GM18520 (cell line): ENCODE data around the gene SCRN2.

ENCODE experiments used
- ATAC-seq: cut with Tn5 transposase; IDR thresholded peaks from one replicate; pipeline ENCODE4 v1.9.1; 2021; ENCODE audit not compliant: unreplicated experiment

SCRN2 gene

DNA sequence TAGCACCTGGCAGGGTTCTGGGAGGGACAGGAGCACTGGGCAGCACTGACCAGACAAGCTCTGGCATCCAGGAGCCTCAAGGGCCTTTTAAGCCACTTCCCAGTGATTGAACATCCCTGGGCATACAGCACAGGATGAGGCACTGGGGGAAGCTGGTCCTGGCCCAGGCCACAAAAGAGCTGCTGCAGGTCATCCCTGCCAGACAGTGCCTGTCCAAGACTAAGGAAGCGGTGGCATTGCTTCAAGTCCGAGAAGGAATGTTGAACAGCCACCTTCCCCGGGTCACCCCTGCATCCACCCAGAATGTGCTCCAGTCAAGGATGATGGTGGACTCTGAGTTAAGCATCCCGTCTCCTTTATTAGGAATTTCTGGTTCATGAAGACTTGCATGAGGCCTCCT, 18.3 kb downstream of the SCRN2 start:
- no peak for ATAC-seq

- no peak for ATAC-seq
Observed at GRCh38 chr17:47821424-47822391, 19.4 kb downstream of the SCRN2 start, which contains the start of gene OSBPL7. TSS of gene OSBPL7 (minus strand) at chr17:47821794. CDS start at chr17:47820278, 1,516 bp downstream.

- no peak for ATAC-seq
Observed at GRCh38 chr17:47821031-47821423, 20.0 kb downstream of the SCRN2 start.

- no peak for ATAC-seq
Observed at GRCh38 chr17:47820033-47820789, 20.9 kb downstream of the SCRN2 start.

DNA sequence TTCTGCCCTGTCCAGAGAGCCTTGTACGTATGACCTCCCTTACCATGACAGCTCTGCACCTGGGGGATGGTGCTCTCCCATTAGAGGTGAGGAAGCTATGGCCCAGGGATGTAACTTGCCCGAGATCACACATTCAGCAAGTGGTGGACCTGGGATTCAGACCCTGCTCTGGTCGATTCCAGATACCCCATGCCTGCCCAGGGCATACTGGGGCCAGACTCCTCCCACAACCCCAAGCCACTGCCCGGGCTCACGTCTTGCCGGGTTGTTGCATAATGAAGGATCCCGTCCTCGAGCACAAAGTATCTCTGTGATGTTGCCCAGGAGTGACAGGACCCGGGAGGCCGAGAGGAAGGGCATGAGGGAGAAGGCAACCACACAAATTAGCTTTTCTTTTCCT, 21.6 kb downstream of the SCRN2 start:
- no peak for ATAC-seq

DNA sequence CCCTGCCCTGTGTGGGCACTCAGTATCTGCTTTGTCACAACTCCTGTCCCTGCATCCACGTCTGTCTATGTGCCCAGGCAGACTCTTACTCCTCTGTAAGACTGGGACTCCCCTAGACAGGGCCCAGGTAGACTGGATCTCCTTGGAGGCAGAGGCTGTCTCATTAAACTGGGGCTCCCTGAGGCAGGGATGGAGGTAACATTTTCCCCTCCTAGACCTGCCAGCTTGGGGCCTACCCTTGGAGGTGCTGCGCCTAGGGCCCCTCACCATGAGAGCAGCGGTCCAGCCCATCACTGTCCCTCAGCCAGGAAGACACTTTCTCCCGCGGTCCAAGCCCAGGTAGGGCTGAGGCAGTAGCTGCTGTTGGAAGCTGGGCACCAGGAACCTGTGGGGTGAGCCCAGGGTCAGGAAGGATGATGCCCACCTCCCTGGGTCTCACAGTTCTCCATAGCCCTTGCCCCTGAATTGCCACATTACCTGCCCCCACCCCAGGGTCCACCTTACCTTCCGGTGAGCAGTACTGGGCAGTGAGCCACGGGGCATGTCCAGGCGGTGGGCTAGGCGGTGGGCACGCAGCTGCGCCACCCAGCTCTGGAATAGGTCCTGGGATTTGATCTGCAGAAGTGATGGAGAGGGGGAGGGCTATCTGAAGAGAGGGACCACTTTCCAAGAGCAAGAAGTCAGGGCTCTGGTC, 22.9 kb downstream of the SCRN2 start:
- ATAC-seq: no peak

GRCh38 chr17:47816947-47817346, 24.1 kb downstream of the SCRN2 start:
- no peak for ATAC-seq

GRCh38 chr17:47816111-47816735, 24.9 kb downstream of the SCRN2 start:
- ATAC-seq: no peak

- no peak for ATAC-seq
Observed at GRCh38 chr17:47815106-47815918, 25.8 kb downstream of the SCRN2 start.

- no peak for ATAC-seq
Observed at GRCh38 chr17:47813512-47814031, 27.5 kb downstream of the SCRN2 start.

DNA sequence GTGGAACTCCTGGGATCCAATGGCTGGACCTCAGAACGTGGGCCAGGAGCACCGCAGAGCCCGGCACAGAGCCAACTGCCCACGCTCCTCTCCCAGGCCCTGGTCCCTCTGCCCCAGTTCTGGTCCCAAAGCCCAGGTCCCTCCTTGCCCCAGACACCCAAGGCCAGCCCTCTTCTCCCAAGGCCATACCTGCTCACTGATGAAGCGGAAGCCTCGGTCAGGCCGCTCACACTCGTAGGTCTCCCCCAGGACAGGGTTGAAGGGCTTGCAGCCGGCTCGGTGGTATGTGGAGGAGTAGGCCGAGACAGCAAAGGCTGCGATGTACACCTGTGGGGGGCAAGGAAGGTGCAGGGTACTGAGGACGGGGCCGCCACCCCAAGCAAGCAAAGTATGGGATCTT, 28.0 kb downstream of the SCRN2 start:
- no peak for ATAC-seq

DNA sequence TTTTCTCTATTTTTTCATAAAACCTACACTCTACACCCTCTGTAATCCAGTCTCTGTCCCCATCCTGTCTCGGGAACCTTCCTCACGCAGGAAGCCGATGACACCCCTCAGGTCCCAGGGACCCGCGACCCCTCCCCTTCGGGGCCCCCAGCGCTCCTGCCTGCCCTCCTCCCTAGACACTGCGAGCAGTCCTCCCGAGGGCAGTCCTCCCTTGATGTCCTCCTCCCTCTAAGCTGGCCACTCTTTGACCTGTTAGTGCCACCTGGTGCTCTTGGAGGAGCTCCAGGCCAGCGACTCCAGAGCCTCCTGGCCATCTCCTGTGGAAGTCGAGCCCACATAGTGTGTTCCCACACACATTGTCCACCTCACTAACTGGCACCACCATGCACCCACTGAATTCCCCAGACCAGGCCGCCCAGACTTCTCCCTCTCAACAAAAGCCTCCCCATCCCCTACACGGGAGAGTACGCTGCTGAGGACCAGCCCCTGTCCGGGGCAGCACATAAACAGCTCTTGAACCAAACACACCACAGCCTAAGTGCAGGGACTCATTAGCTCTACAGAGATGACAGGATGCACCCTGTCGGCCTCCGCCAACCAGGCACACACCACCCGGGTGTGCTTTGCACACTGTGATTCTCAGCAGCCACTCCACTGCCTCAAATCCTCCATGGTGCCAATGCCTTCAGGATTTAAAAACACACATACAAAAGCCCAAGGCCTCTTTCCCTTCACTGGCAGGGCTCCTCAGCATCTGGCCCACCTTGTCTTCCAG, 28.7 kb downstream of the SCRN2 start:
- ATAC-seq: no peak

GRCh38 chr17:47811709-47812108, 29.4 kb downstream of the SCRN2 start:
- ATAC-seq: no peak

GRCh38 chr17:47810901-47811635, 30.0 kb downstream of the SCRN2 start:
- no peak for ATAC-seq

GRCh38 chr17:47810200-47810821, 30.8 kb downstream of the SCRN2 start:
- peak; percentile 76 for ATAC-seq

DNA sequence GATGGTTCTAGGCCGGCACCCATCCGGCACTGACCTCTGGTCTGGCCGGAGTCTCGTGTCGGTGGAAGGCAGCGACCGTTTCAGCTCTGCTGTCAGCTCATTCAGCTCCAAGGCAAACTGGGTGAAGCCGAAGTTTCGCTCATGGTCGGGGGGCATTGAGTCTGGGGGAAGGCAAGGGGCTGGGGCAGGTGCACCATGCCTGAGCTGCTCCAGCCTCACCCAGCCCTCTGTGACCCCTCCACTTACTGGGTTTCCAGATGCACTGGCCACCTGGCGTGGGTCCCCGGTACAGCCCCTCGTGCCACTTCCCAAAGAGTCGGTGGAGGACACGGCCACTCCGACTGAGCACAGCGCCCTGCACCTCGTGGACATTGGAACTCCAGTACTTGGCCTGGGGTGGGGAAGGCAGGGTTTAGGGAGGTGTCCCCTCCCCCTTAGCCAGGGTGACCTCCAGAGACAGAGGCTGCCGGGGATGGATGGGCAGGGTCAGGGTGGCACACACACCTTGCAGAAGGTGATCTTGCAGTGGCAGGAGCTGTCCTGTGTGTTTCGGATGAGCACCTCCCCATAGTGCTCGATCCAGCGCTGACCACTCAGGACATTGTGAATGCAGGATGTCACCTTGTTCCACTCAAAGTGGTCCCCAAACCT, 32.1 kb downstream of the SCRN2 start:
- no peak for ATAC-seq

DNA sequence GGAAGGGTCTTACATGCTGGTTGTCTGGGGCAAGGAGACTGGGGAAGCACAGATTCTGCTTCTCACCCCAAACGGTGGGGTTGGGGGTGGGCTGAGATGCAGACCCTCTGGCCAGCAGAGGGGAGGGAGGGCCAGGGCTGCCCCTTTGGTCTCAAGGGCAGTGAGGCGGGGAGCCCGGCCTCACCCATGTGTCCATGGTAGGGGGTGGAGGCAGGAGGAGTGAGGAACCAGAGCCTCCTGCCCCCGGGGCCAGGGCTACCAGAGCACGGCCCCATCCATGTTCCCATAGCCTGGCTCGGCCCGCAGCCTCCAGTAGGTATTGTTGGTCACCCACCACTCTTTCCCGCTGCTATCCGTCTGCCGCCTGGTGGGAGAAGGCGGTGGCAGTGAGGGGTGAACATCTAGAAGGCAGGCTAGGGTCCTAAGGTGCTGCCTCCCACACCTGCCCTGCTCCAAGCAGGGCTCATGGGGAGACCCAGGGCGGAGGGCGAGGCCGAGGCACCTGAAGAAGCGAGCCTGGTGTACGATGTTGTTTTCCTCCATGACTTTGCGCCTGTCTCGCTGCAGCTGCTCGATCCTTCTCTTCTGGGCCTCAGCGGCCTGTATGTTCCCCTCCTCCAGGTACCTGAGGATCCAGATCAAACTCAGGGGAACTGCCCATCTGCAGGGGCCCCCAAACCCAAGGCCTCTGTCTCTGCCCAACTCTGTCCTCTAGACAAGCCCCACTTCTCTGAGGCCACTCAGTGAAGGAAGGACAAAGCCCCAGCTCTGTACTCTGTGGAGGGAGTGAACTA, 32.8 kb downstream of the SCRN2 start:
- ATAC-seq: no peak
